OCI-LY7 (cell line): Measurements from ENCODE around the gene NRN1L. TPM values are rescaled to one million over a fixed set of nuclear protein-coding genes. Genes with fewer than 3 reads are reported as not detected.

ENCODE experiments used
- BruUV-seq: library from RNA; stranded (reverse); fragments of 400-500 nt; replicated peaks from 2 replicates; lab custom pipeline; 2021; lab: Mats Ljungman, UMichigan
- CTCF ChIA-PET: fragments of 300-600 bp; sonication (Branson Sonifier 250); formaldehyde crosslinking; loops from one replicate; lab custom pipeline; 2022; ENCODE audit warnings: antibody characterized with exemption; ENCODE audit not compliant: unreplicated experiment; lab: Charles Lee
- POLR2A ChIA-PET: fragments of 300-600 bp; sonication (Branson Sonifier 250); formaldehyde crosslinking; loops from one replicate; lab custom pipeline; 2022; ENCODE audit warnings: antibody characterized with exemption; lab: Charles Lee
- DNase-seq: peaks from one replicate; pipeline ENCODE4 v3.0.0-alpha.2; 2015; ENCODE audit warnings: low spot score
- H2AFZ ChIP-seq: fragments of 200-600 bp; sonication (generic), shearing (Covaris generic); 2 replicates; pipeline ENCODE4 v1.6.1; 2014; ENCODE audit warnings: mild to moderate bottlenecking, antibody characterized with exemption, low read length, moderate library complexity
- H3K27ac ChIP-seq: fragments of 200-600 bp; sonication (generic); 2 replicates; pipeline ENCODE4 v1.5.1; 2014; ENCODE audit warnings: mixed run types, low read depth, mild to moderate bottlenecking, moderate library complexity, low read length, inconsistent platforms; ENCODE audit not compliant: poor library complexity, severe bottlenecking
- H3K36me3 ChIP-seq: fragments of 200-600 bp; sonication (generic); 2 replicates; pipeline ENCODE4 v1.6.1; 2014; ENCODE audit warnings: mild to moderate bottlenecking, antibody characterized with exemption, low read length, moderate library complexity, mixed read lengths; ENCODE audit not compliant: insufficient read depth
- H3K4me1 ChIP-seq: fragments of 200-600 bp; sonication (generic); 2 replicates; pipeline ENCODE4 v1.5.1; 2014; ENCODE audit warnings: mild to moderate bottlenecking, low read length; ENCODE audit not compliant: insufficient read depth, poor library complexity, severe bottlenecking
- H3K4me2 ChIP-seq: fragments of 200-600 bp; sonication (generic); 2 replicates; pipeline ENCODE4 v1.6.1; 2014; ENCODE audit warnings: mild to moderate bottlenecking, low read length
- H3K4me3 ChIP-seq: fragments of 200-600 bp; sonication (generic); 2 replicates; pipeline ENCODE4 v1.5.1; 2014; ENCODE audit warnings: mild to moderate bottlenecking, low read depth, low read length; ENCODE audit not compliant: poor library complexity, severe bottlenecking
- H3K79me2 ChIP-seq: fragments of 200-600 bp; sonication (generic); 2 replicates; pipeline ENCODE4 v1.6.1; 2016; ENCODE audit warnings: low read depth, mild to moderate bottlenecking, low read length, moderate library complexity, mixed read lengths; ENCODE audit not compliant: insufficient read depth
- H3K9me2 ChIP-seq: fragments of 200-600 bp; sonication (generic); 2 replicates; pipeline ENCODE4 v1.6.1; 2016; ENCODE audit warnings: mild to moderate bottlenecking, low read length, mixed read lengths; ENCODE audit not compliant: insufficient read depth
- H3K9me3 ChIP-seq: fragments of 200-600 bp; sonication (generic); 2 replicates; pipeline ENCODE4 v1.6.1; 2014; ENCODE audit warnings: mild to moderate bottlenecking, mixed run types, low read length, mixed read lengths
- H4K20me1 ChIP-seq: fragments of 200-600 bp; sonication (generic); 2 replicates; pipeline ENCODE4 v1.6.1; 2014; ENCODE audit warnings: mild to moderate bottlenecking, antibody characterized with exemption, low read length, moderate library complexity, mixed read lengths; ENCODE audit not compliant: insufficient read depth
- EZH2phosphoT487 ChIP-seq: fragments of 200-600 bp; sonication (generic); IDR thresholded peaks from 2 replicates; pipeline ENCODE4 v1.6.1; 2018; ENCODE audit warnings: low read depth, borderline replicate concordance, mild to moderate bottlenecking, mixed run types, antibody characterized with exemption, low read length, moderate library complexity, mixed read lengths
- intact Hi-C: fragments of 100-400 bp; cut with micrococcal nuclease; formaldehyde crosslinking; loops from one replicate; pipeline ENCODE4 v1.10.0; 2022; ENCODE audit not compliant: unreplicated experiment
- total RNA-seq, 2 experiments: library from RNA; depleted of rRNA in 1 of 2; stranded (reverse); fragments of >200 nt in 1 of 2; shearing (Covaris generic) in 1 of 2; gene quantifications; 2 replicates each; pipeline ENCODE4 v1.2.3, GENCODE V29; 2014 to 2022
- TF ChIP-seq, protein P1 (sequence below): fragments of 200-600 bp; sonication (generic); conservative IDR thresholded peaks from 2 replicates; pipeline ENCODE4 v1.5.1; 2014; ENCODE audit warnings: mild to moderate bottlenecking, antibody characterized with exemption, low read length, moderate library complexity, mixed read lengths

NRN1L gene
- total RNA-seq, 2 experiments from 2014 or later: 0.66 to 0.80 TPM

DNA sequence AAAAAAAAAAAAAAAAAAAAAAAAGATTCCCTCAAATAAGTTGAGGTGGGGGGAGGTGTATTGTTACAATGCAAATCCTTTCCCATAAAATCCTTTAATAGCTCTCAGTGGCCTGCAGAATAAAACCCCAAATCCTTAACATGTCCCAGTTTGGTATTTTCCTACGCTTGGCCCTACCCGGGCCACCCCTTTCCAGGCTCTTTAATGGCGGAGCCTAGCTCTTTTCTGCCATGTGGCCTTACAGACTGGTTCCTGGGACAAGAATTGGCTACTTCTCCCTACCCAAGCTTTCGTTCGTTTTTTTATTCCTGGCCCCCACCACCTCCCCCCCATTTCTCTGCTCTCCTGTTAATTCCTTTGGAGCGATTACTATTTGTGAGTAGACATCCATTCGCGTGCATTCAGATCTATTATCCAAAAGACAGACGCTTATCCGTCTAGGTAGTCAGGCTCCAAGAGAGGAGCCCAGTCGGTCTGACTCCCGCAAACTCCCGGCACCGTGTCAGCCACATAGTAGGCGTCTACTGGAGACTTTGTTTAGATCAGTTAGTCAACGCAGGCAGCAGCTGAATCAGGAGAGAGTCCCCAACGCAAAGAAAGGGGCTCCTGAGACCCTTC lies 43.4 kb upstream of the NRN1L start:
- peak overlapping the region; percentile 99 for H3K4me3 ChIP-seq
- peak overlapping the region; percentile 98 for H3K4me2 ChIP-seq
- no peak overlapping the region for H3K27ac ChIP-seq
- H3K36me3 ChIP-seq: peaks cover 6% of the 10 kb centered on the region; the same call in 1 of the 2 replicates
- peak overlapping the region; percentile 87 for H2AFZ ChIP-seq
- peaks cover 37% of the 10 kb centered on the region for H3K4me1 ChIP-seq
- TF ChIP-seq, protein P1, sequence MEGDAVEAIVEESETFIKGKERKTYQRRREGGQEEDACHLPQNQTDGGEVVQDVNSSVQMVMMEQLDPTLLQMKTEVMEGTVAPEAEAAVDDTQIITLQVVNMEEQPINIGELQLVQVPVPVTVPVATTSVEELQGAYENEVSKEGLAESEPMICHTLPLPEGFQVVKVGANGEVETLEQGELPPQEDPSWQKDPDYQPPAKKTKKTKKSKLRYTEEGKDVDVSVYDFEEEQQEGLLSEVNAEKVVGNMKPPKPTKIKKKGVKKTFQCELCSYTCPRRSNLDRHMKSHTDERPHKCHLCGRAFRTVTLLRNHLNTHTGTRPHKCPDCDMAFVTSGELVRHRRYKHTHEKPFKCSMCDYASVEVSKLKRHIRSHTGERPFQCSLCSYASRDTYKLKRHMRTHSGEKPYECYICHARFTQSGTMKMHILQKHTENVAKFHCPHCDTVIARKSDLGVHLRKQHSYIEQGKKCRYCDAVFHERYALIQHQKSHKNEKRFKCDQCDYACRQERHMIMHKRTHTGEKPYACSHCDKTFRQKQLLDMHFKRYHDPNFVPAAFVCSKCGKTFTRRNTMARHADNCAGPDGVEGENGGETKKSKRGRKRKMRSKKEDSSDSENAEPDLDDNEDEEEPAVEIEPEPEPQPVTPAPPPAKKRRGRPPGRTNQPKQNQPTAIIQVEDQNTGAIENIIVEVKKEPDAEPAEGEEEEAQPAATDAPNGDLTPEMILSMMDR: no peak
- no peak for TF ChIP-seq EZH2phosphoT487
- H3K9me3 ChIP-seq: no peaks in the 10 kb centered on the region
- ChIA-PET POLR2A (interaction anchor here (0.6 kb wide), 1 partner anchor 210 kb away, joined by 7 read pairs; no protein-coding TSS in a partner anchor), CTCF (no interaction called here)
- peaks cover 6% of the 10 kb centered on the region; the same call in 1 of the 2 replicates for H4K20me1 ChIP-seq
- H3K79me2 ChIP-seq: peaks cover 35% of the 10 kb centered on the region
- intact Hi-C loops: no loop called here
- no TSS peak for BruUV-seq
- no peaks in the 10 kb centered on the region for H3K9me2 ChIP-seq
- no peak for DNase-seq

DNA sequence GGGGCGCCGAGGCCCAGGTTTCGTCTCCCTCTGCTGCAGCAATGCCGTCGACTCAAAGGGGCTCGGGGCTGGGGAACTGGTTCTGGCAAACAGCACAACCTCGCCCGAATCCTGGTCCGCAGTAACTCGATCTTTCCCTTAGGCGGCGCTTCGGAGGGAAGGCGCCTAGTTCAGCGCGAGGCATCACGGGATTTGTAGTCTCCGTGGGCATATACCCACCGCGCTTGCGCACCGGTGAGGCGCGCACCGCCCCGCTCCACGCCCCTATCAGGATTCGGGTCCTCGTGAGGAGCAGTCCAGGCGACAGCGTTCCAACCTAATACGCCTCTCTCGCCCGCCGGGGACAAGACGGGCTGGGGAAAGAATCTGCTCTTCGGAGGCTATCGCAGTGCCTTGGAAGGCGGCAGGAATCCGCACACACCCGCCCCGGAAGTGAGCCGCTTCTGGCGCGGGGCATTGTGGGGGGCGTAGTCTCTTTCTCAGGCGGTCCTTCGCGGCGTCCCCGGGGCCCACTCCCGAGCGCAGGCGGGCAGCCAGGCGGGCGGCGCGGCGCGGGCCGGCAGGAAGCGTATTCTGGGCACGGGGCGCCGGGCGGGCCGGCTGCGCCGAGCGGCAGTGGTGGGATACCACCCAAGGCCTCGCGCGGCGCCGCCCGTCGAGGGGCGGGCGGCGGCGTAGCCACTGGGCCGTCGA lies 42.7 kb upstream of the NRN1L start, which contains the start of gene THAP11:
Gene THAP11, plus strand, starts transcription at position 505 of the 693 bp plus-strand sequence. CDS start 235 bp downstream, outside the sequence.
- ChIA-PET POLR2A (no interaction called here), CTCF (no interaction called here)
- Histone ChIP-seq H3K9me2 (no peaks in the 10 kb centered on the region), H3K4me2 (peak within 1 kb of the TSS; percentile 98), H2AFZ (peak within 1 kb of the TSS; percentile 87), H3K4me3 (peak within 1 kb of the TSS; percentile 99), H3K36me3 (peaks cover 6% of the 10 kb centered on the region; the same call in 1 of the 2 replicates), H3K79me2 (peaks cover 35% of the 10 kb centered on the region), H3K27ac (peak within 1 kb of the TSS; percentile 78), H4K20me1 (peaks cover 6% of the 10 kb centered on the region; the same call in 1 of the 2 replicates), H3K4me1 (peaks cover 37% of the 10 kb centered on the region), H3K9me3 (no peaks in the 10 kb centered on the region)
- no TSS peak for BruUV-seq
- intact Hi-C loops: loop anchor here (2.0 kb wide), 1 partner anchor 87 kb away; no protein-coding TSS in a partner anchor
- DNase-seq: peak; percentile 97
- TF ChIP-seq, protein P1: peak; percentile 75
- no peak for TF ChIP-seq EZH2phosphoT487
